HL-60 (cell line): Measurements from ENCODE around the gene GUSB.
"Not testable (repeated sequence)": the region's sequence is repeated elsewhere in the genome, so short reads cannot be mapped to it uniquely, and the experiment has no call there.

ENCODE experiments used
- DNase-seq, 2 experiments: peaks; one replicate each; pipeline ENCODE4 v3.0.0-alpha.2; 2010 to 2020; ENCODE audit warnings: low read depth in 1 of 2, low spot score in 1 of 2
- H3K27ac ChIP-seq: fragments of 250-450 bp; sonication (Bioruptor Pico); replicated peaks from 2 replicates; pipeline ENCODE4 v1.5.1; 2020; ENCODE audit warnings: mild to moderate bottlenecking, moderate library complexity
- H3K27me3 ChIP-seq: fragments of 250-450 bp; sonication (Bioruptor Pico); 2 replicates; pipeline ENCODE4 v1.5.1; 2021; ENCODE audit warnings: mild to moderate bottlenecking, moderate library complexity; ENCODE audit not compliant: insufficient read depth, poor library complexity, severe bottlenecking
- H3K4me3 ChIP-seq: replicated peaks from 2 replicates; pipeline ENCODE4 v1.5.1; 2011; ENCODE audit warnings: mild to moderate bottlenecking, control low read depth, low read length; ENCODE audit not compliant: insufficient read depth
- CTCF ChIP-seq: IDR thresholded peaks from one replicate; pipeline ENCODE4 v1.5.1; 2011; ENCODE audit warnings: low read length, control low read depth, inconsistent platforms; ENCODE audit not compliant: insufficient read depth
- GABPA ChIP-seq: IDR thresholded peaks from 2 replicates; pipeline ENCODE4 v1.6.1; 2012; ENCODE audit warnings: low read depth
- POLR2AphosphoS5 ChIP-seq: IDR thresholded peaks from 2 replicates; pipeline ENCODE4 v1.6.1; 2012; ENCODE audit warnings: low read depth
- REST ChIP-seq: IDR thresholded peaks from 2 replicates; pipeline ENCODE4 v1.6.1; 2012; ENCODE audit warnings: low read depth; ENCODE audit not compliant: insufficient replicate concordance
- SPI1 ChIP-seq: IDR thresholded peaks from 2 replicates; pipeline ENCODE4 v1.6.1; 2012; ENCODE audit warnings: low read depth, mild to moderate bottlenecking, borderline replicate concordance
- long read RNA-seq: library from polyadenylated mRNA; unstranded; transcript quantifications from one replicate; pipeline ENCODE4 v2.0.0, GENCODE V29; 2020

The GUSB gene
- long read RNA-seq, transcript GUSB-201 (12 exons, 2,300 nt) = major isoform, 532 of 859 reads
- long read RNA-seq, partial matches to known transcripts = 20 of 859 reads
- long read RNA-seq, other reads (novel, unspliced or antisense) = 306 of 859 reads

GRCh38 chr7:65981965-65982792 lies at the start of gene GUSB:
GUSB (minus strand) TSS chr7:65982213; CDS start chr7:65982183, 30 bp downstream.
- Histone ChIP-seq H3K4me3 (peak within 1 kb of the TSS; percentile 85), H3K27ac (peak within 1 kb of the TSS; percentile 91), H3K27me3 (no peaks in the 10 kb centered on the region)
- DNase-seq = peak; percentile 78 to 91
- TF ChIP-seq REST (no peak), POLR2AphosphoS5 (peak; percentile 76), GABPA (no peak)

- H3K27ac ChIP-seq, DNase-seq, H3K27me3 ChIP-seq, H3K4me3 ChIP-seq: not testable (repeated sequence)
Observed at GRCh38 chr7:66028342-66028741, 46.3 kb upstream of the GUSB start.

- no peak for DNase-seq
- no peak for TF ChIP-seq GABPA
Observed at GRCh38 chr7:66016131-66016461, 34.1 kb upstream of the GUSB start.

GRCh38 chr7:66015440-66016130 lies 33.6 kb upstream of the GUSB start:
- Histone ChIP-seq H3K27ac (no peak overlapping the region), H3K27me3 (no peaks in the 10 kb centered on the region), H3K4me3 (no peak overlapping the region)
- TF ChIP-seq POLR2AphosphoS5 (no peak), SPI1 (no peak), CTCF (no peak), GABPA (no peak), REST (no peak)
- DNase-seq = no peak

More at GRCh38 chr7:66016131-66016461, 34.1 kb upstream of the GUSB start:
- Histone ChIP-seq H3K27ac (no peak overlapping the region), H3K4me3 (no peak overlapping the region), H3K27me3 (no peaks in the 10 kb centered on the region)

GRCh38 chr7:66013938-66014337 lies 31.9 kb upstream of the GUSB start:
- no peak for TF ChIP-seq GABPA
- TF ChIP-seq REST = no peak
- TF ChIP-seq SPI1 = no peak
- no peak for TF ChIP-seq POLR2AphosphoS5
- TF ChIP-seq CTCF = no peak
- peak in 1 of 2 experiments; percentile 37 for DNase-seq

More at GRCh38 chr7:66013938-66014337, 31.9 kb upstream of the GUSB start:
- no peak overlapping the region for H3K27ac ChIP-seq
- no peaks in the 10 kb centered on the region for H3K27me3 ChIP-seq
- H3K4me3 ChIP-seq = no peak overlapping the region
